OCI-LY3 (cell line): Measurements from ENCODE around the gene FBH1.

Experiments
- H2AFZ ChIP-seq: fragments of 200-600, 300-600 bp; shearing (Covaris generic); 2 replicates; pipeline ENCODE4 v1.6.0; 2014; ENCODE audit warnings: antibody characterized with exemption, low read depth, low read length
- H3K27ac ChIP-seq: fragments of 200-600, 300-600 bp; sonication (generic); 2 replicates; pipeline ENCODE4 v1.5.1; 2014; ENCODE audit warnings: mild to moderate bottlenecking, low read length, moderate library complexity, mixed read lengths
- H3K27me3 ChIP-seq: fragments of 200-600, 300-600 bp; sonication (generic); 2 replicates; pipeline ENCODE4 v1.6.1; 2014; ENCODE audit warnings: low read depth, low read length, mixed read lengths
- H3K36me3 ChIP-seq: fragments of 200-600, 300-600 bp; sonication (generic); replicated peaks from 2 replicates; pipeline ENCODE3; 2014; ENCODE audit warnings: low read depth, low read length, mixed read lengths
- H3K4me1 ChIP-seq: fragments of 300-600, 200-600 bp; sonication (generic); 2 replicates; pipeline ENCODE4 v1.6.1; 2014; ENCODE audit warnings: low read length, mixed read lengths
- H3K4me2 ChIP-seq: fragments of 200-600, 300-600 bp; sonication (generic); 2 replicates; pipeline ENCODE4 v1.6.1; 2014; ENCODE audit warnings: low read length, mixed read lengths
- H3K4me3 ChIP-seq: fragments of 300-600, 200-600 bp; sonication (generic); 2 replicates; pipeline ENCODE4 v1.5.1; 2014; ENCODE audit warnings: antibody characterized with exemption, mild to moderate bottlenecking, low read length, moderate library complexity
- H3K79me2 ChIP-seq: fragments of 300-600, 200-600 bp; shearing (Covaris generic); 2 replicates; pipeline ENCODE4 v1.6.1; 2014; ENCODE audit warnings: mild to moderate bottlenecking, low read length, mixed read lengths
- H3K9ac ChIP-seq: fragments of 300-600, 200-600 bp; shearing (Covaris generic); 2 replicates; pipeline ENCODE4 v1.6.0; 2014; ENCODE audit warnings: mild to moderate bottlenecking, low read length, moderate library complexity
- H3K9me3 ChIP-seq: fragments of 200-600, 300-600 bp; shearing (Covaris generic); 2 replicates; pipeline ENCODE4 v1.6.1; 2014; ENCODE audit warnings: low read length, mixed read lengths; ENCODE audit not compliant: insufficient read depth
- H4K20me1 ChIP-seq: fragments of 200-600, 300-600 bp; sonication (generic); 2 replicates; pipeline ENCODE4 v1.6.1; 2016; ENCODE audit warnings: low read length, mixed read lengths; ENCODE audit not compliant: insufficient read depth
- CTCF ChIP-seq: fragments of 200-600, 300-600 bp; sonication (generic); IDR thresholded peaks from 2 replicates; pipeline ENCODE4 v1.5.1; 2014; ENCODE audit warnings: antibody characterized with exemption, low read length, low read depth
- EZH2phosphoT487 ChIP-seq: fragments of 200-600 bp; shearing (Covaris generic); IDR thresholded peaks from 2 replicates; pipeline ENCODE4 v1.6.1; 2018; ENCODE audit warnings: antibody characterized with exemption, mixed run types, low read depth

The FBH1 gene

GRCh38 chr10:5917305-5917704 lies 27.3 kb downstream of the FBH1 start:
- no peaks in the 10 kb centered on the region for H3K4me1 ChIP-seq
- no peak overlapping the region for H3K4me2 ChIP-seq
- no peak overlapping the region for H2AFZ ChIP-seq
- H3K9ac ChIP-seq, result no peak overlapping the region
- H3K27me3 ChIP-seq, result no peaks in the 10 kb centered on the region
- no peak overlapping the region for H3K4me3 ChIP-seq
- peaks cover 9% of the 10 kb centered on the region for H3K36me3 ChIP-seq
- H4K20me1 ChIP-seq, result no peaks in the 10 kb centered on the region
- H3K9me3 ChIP-seq, result no peaks in the 10 kb centered on the region
- no peaks in the 10 kb centered on the region for H3K79me2 ChIP-seq
- H3K27ac ChIP-seq, result no peak overlapping the region
- TF ChIP-seq EZH2phosphoT487, result no peak
- no peak for TF ChIP-seq CTCF

- H3K79me2 ChIP-seq, result no peaks in the 10 kb centered on the region
- H3K27ac ChIP-seq, result no peak overlapping the region
- no peak overlapping the region for H3K4me2 ChIP-seq
- no peaks in the 10 kb centered on the region for H3K9me3 ChIP-seq
- H3K4me3 ChIP-seq, result no peak overlapping the region
- H3K36me3 ChIP-seq, result peaks cover 8% of the 10 kb centered on the region
- H4K20me1 ChIP-seq, result no peaks in the 10 kb centered on the region
- no peak overlapping the region for H2AFZ ChIP-seq
- no peaks in the 10 kb centered on the region for H3K27me3 ChIP-seq
- no peak overlapping the region for H3K9ac ChIP-seq
- no peaks in the 10 kb centered on the region for H3K4me1 ChIP-seq
- TF ChIP-seq CTCF (no peak), EZH2phosphoT487 (no peak)
Measured at GRCh38 chr10:5918763-5919162, 28.7 kb downstream of the FBH1 start.

- no peaks in the 10 kb centered on the region for H3K79me2 ChIP-seq
Measured at GRCh38 chr10:5919568-5919967, 29.5 kb downstream of the FBH1 start.

GRCh38 chr10:5921746-5922145 lies 31.7 kb downstream of the FBH1 start:
- Histone ChIP-seq H3K36me3 (peaks cover 3% of the 10 kb centered on the region), H2AFZ (no peak overlapping the region), H3K4me1 (no peaks in the 10 kb centered on the region), H3K27me3 (no peaks in the 10 kb centered on the region), H3K4me3 (no peak overlapping the region), H4K20me1 (no peaks in the 10 kb centered on the region), H3K9ac (no peak overlapping the region), H3K4me2 (no peak overlapping the region), H3K79me2 (no peaks in the 10 kb centered on the region), H3K9me3 (no peaks in the 10 kb centered on the region), H3K27ac (no peak overlapping the region)
- TF ChIP-seq EZH2phosphoT487 (no peak), CTCF (no peak)

More at GRCh38 chr10:5919568-5919967, 29.5 kb downstream of the FBH1 start:
- no peak overlapping the region for H3K9ac ChIP-seq
- H3K4me1 ChIP-seq, result no peaks in the 10 kb centered on the region
- no peak overlapping the region for H3K27ac ChIP-seq
- no peak overlapping the region for H3K4me3 ChIP-seq
- no peaks in the 10 kb centered on the region for H3K9me3 ChIP-seq
- peaks cover 6% of the 10 kb centered on the region for H3K36me3 ChIP-seq
- H4K20me1 ChIP-seq, result no peaks in the 10 kb centered on the region
- H3K4me2 ChIP-seq, result no peak overlapping the region
- H3K27me3 ChIP-seq, result no peaks in the 10 kb centered on the region
- no peak overlapping the region for H2AFZ ChIP-seq
- TF ChIP-seq EZH2phosphoT487, result no peak
- TF ChIP-seq CTCF, result no peak
